GM23338 (cell line): ENCODE results near the gene LEFTY2.

Experiments
- CREB1 ChIP-seq: fragments of 250-450 bp; sonication (Bioruptor Pico); IDR thresholded peaks from 2 replicates; pipeline ENCODE4 v1.5.0; 2020; ENCODE audit warnings: low read depth, mild to moderate bottlenecking, moderate library complexity
- EZH2 ChIP-seq: fragments of 200-600 bp; sonication (generic); IDR thresholded peaks from one replicate; pipeline ENCODE4 v1.8.0; 2017; ENCODE audit warnings: antibody characterized with exemption, mild to moderate bottlenecking, low read depth; ENCODE audit not compliant: unreplicated experiment
- EZH2phosphoT487 ChIP-seq: fragments of 200-600 bp; sonication (generic); IDR thresholded peaks from one replicate; pipeline ENCODE4 v1.8.1; 2018; ENCODE audit warnings: antibody characterized with exemption; ENCODE audit not compliant: unreplicated experiment
- JUNB ChIP-seq: IDR thresholded peaks from one replicate; pipeline ENCODE4 v1.6.1; 2016; ENCODE audit warnings: antibody characterized with exemption; ENCODE audit not compliant: unreplicated experiment
- NANOG ChIP-seq: IDR thresholded peaks from 2 replicates; pipeline ENCODE4 v1.6.1; 2016; ENCODE audit warnings: antibody characterized with exemption, borderline replicate concordance
- POLR2AphosphoS5 ChIP-seq: IDR thresholded peaks from 2 replicates; pipeline ENCODE4 v1.6.1; 2016; ENCODE audit warnings: antibody characterized with exemption, low read depth
- STAT1 ChIP-seq: IDR thresholded peaks from one replicate; pipeline ENCODE4 v1.6.1; 2016; ENCODE audit warnings: antibody characterized with exemption; ENCODE audit not compliant: unreplicated experiment
- ZNF114 ChIP-seq: fragments of 250-450 bp; sonication (Bioruptor Pico); IDR thresholded peaks from 2 replicates; pipeline ENCODE4 v1.5.0; 2020; ENCODE audit warnings: mild to moderate bottlenecking, moderate library complexity
- ZNF331 ChIP-seq: fragments of 250-450 bp; sonication (Bioruptor Pico); IDR thresholded peaks from 2 replicates; pipeline ENCODE4 v1.5.0; 2020; ENCODE audit warnings: low read depth, mild to moderate bottlenecking, moderate library complexity
- TF ChIP-seq, protein P1 (sequence below), 2 experiments: fragments of 200-600 bp in 1 of 2; sonication (generic) in 1 of 2; conservative IDR thresholded peaks; 2 replicates each; pipeline versions ENCODE4 v1.5.1 to v1.6.1; 2016 to 2017; ENCODE audit warnings: antibody characterized with exemption in 2 of 2, low read depth in 2 of 2, mild to moderate bottlenecking in 2 of 2, moderate library complexity in 1 of 2
- TF ChIP-seq, protein P2 (sequence below): IDR thresholded peaks from one replicate; pipeline ENCODE4 v1.6.1; 2018; ENCODE audit warnings: antibody characterized with exemption; ENCODE audit not compliant: unreplicated experiment
- TF ChIP-seq, protein P3 (sequence below): IDR thresholded peaks from 2 replicates; pipeline ENCODE4 v1.6.1; 2016; ENCODE audit warnings: antibody characterized with exemption
- TF ChIP-seq, protein P4 (sequence below): fragments of 250-450 bp; sonication (Bioruptor Pico); IDR thresholded peaks from 2 replicates; pipeline ENCODE4 v1.5.0; 2020; ENCODE audit warnings: mild to moderate bottlenecking, moderate library complexity

DNA sequence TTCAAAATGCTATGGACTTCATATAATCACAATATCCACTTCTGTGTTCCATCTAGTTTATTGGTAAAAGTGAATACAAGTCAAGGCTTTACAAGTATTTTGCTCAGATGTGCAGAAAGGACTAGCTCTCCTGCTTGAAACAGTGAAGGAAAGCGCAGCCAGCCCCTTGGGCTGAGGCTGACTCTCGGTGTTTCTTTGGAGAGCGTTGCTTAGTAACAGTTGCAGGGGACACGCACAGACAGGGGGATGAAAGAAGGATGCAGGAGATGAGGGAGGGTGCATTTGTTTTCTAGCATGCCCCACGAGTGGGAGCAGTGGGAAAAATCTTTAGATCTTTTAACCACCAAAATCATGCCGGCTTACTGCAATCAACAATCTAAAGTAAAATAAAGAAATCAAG is 26.1 kb downstream of the LEFTY2 start:
- TF ChIP-seq, protein P1, sequence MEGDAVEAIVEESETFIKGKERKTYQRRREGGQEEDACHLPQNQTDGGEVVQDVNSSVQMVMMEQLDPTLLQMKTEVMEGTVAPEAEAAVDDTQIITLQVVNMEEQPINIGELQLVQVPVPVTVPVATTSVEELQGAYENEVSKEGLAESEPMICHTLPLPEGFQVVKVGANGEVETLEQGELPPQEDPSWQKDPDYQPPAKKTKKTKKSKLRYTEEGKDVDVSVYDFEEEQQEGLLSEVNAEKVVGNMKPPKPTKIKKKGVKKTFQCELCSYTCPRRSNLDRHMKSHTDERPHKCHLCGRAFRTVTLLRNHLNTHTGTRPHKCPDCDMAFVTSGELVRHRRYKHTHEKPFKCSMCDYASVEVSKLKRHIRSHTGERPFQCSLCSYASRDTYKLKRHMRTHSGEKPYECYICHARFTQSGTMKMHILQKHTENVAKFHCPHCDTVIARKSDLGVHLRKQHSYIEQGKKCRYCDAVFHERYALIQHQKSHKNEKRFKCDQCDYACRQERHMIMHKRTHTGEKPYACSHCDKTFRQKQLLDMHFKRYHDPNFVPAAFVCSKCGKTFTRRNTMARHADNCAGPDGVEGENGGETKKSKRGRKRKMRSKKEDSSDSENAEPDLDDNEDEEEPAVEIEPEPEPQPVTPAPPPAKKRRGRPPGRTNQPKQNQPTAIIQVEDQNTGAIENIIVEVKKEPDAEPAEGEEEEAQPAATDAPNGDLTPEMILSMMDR (conservative IDR thresholded peaks at IDR 0.05; ENCODE audit: low read depth in 2 of 2): no peak
- TF ChIP-seq, protein P2, sequence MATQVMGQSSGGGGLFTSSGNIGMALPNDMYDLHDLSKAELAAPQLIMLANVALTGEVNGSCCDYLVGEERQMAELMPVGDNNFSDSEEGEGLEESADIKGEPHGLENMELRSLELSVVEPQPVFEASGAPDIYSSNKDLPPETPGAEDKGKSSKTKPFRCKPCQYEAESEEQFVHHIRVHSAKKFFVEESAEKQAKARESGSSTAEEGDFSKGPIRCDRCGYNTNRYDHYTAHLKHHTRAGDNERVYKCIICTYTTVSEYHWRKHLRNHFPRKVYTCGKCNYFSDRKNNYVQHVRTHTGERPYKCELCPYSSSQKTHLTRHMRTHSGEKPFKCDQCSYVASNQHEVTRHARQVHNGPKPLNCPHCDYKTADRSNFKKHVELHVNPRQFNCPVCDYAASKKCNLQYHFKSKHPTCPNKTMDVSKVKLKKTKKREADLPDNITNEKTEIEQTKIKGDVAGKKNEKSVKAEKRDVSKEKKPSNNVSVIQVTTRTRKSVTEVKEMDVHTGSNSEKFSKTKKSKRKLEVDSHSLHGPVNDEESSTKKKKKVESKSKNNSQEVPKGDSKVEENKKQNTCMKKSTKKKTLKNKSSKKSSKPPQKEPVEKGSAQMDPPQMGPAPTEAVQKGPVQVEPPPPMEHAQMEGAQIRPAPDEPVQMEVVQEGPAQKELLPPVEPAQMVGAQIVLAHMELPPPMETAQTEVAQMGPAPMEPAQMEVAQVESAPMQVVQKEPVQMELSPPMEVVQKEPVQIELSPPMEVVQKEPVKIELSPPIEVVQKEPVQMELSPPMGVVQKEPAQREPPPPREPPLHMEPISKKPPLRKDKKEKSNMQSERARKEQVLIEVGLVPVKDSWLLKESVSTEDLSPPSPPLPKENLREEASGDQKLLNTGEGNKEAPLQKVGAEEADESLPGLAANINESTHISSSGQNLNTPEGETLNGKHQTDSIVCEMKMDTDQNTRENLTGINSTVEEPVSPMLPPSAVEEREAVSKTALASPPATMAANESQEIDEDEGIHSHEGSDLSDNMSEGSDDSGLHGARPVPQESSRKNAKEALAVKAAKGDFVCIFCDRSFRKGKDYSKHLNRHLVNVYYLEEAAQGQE: no peak
- TF ChIP-seq JUNB: no peak
- no peak for TF ChIP-seq POLR2AphosphoS5
- TF ChIP-seq EZH2: no peak
- no peak for TF ChIP-seq EZH2phosphoT487
- TF ChIP-seq CREB1 (CRISPR knock-in tag): no peak
- no peak for TF ChIP-seq STAT1
- no peak for TF ChIP-seq ZNF331 (CRISPR knock-in tag)
- TF ChIP-seq, protein P3, sequence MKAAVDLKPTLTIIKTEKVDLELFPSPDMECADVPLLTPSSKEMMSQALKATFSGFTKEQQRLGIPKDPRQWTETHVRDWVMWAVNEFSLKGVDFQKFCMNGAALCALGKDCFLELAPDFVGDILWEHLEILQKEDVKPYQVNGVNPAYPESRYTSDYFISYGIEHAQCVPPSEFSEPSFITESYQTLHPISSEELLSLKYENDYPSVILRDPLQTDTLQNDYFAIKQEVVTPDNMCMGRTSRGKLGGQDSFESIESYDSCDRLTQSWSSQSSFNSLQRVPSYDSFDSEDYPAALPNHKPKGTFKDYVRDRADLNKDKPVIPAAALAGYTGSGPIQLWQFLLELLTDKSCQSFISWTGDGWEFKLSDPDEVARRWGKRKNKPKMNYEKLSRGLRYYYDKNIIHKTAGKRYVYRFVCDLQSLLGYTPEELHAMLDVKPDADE: no peak
- TF ChIP-seq NANOG: no peak
- TF ChIP-seq ZNF114 (CRISPR knock-in tag): no peak
- TF ChIP-seq, protein P4, sequence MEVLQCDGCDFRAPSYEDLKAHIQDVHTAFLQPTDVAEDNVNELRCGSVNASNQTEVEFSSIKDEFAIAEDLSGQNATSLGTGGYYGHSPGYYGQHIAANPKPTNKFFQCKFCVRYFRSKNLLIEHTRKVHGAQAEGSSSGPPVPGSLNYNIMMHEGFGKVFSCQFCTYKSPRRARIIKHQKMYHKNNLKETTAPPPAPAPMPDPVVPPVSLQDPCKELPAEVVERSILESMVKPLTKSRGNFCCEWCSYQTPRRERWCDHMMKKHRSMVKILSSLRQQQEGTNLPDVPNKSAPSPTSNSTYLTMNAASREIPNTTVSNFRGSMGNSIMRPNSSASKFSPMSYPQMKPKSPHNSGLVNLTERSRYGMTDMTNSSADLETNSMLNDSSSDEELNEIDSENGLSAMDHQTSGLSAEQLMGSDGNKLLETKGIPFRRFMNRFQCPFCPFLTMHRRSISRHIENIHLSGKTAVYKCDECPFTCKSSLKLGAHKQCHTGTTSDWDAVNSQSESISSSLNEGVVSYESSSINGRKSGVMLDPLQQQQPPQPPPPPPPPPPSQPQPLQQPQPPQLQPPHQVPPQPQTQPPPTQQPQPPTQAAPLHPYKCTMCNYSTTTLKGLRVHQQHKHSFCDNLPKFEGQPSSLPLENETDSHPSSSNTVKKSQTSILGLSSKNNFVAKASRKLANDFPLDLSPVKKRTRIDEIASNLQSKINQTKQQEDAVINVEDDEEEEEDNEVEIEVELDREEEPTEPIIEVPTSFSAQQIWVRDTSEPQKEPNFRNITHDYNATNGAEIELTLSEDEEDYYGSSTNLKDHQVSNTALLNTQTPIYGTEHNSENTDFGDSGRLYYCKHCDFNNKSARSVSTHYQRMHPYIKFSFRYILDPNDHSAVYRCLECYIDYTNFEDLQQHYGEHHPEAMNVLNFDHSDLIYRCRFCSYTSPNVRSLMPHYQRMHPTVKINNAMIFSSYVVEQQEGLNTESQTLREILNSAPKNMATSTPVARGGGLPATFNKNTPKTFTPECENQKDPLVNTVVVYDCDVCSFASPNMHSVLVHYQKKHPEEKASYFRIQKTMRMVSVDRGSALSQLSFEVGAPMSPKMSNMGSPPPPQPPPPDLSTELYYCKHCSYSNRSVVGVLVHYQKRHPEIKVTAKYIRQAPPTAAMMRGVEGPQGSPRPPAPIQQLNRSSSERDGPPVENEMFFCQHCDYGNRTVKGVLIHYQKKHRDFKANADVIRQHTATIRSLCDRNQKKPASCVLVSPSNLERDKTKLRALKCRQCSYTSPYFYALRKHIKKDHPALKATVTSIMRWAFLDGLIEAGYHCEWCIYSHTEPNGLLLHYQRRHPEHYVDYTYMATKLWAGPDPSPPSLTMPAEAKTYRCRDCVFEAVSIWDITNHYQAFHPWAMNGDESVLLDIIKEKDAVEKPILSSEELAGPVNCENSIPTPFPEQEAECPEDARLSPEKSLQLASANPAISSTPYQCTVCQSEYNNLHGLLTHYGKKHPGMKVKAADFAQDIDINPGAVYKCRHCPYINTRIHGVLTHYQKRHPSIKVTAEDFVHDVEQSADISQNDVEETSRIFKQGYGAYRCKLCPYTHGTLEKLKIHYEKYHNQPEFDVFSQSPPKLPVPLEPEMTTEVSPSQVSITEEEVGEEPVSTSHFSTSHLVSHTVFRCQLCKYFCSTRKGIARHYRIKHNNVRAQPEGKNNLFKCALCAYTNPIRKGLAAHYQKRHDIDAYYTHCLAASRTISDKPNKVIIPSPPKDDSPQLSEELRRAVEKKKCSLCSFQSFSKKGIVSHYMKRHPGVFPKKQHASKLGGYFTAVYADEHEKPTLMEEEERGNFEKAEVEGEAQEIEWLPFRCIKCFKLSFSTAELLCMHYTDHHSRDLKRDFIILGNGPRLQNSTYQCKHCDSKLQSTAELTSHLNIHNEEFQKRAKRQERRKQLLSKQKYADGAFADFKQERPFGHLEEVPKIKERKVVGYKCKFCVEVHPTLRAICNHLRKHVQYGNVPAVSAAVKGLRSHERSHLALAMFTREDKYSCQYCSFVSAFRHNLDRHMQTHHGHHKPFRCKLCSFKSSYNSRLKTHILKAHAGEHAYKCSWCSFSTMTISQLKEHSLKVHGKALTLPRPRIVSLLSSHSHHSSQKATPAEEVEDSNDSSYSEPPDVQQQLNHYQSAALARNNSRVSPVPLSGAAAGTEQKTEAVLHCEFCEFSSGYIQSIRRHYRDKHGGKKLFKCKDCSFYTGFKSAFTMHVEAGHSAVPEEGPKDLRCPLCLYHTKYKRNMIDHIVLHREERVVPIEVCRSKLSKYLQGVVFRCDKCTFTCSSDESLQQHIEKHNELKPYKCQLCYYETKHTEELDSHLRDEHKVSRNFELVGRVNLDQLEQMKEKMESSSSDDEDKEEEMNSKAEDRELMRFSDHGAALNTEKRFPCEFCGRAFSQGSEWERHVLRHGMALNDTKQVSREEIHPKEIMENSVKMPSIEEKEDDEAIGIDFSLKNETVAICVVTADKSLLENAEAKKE: no peak
